C4-2B (cell line): ENCODE measurements around the gene PDP2.

Source experiments
- H3K27ac ChIP-seq: fragments of 450-650 bp; 2 replicates; pipeline ENCODE4 v1.5.1; 2017
- ZFX ChIP-seq: fragments of 450-650 bp; IDR thresholded peaks from 2 replicates; pipeline ENCODE4 v1.6.1; 2017
- TF ChIP-seq, protein P1 (sequence below): fragments of 450-650 bp; conservative IDR thresholded peaks from 2 replicates; pipeline ENCODE4 v1.5.1; 2017; ENCODE audit warnings: mild to moderate bottlenecking

The PDP2 gene

DNA sequence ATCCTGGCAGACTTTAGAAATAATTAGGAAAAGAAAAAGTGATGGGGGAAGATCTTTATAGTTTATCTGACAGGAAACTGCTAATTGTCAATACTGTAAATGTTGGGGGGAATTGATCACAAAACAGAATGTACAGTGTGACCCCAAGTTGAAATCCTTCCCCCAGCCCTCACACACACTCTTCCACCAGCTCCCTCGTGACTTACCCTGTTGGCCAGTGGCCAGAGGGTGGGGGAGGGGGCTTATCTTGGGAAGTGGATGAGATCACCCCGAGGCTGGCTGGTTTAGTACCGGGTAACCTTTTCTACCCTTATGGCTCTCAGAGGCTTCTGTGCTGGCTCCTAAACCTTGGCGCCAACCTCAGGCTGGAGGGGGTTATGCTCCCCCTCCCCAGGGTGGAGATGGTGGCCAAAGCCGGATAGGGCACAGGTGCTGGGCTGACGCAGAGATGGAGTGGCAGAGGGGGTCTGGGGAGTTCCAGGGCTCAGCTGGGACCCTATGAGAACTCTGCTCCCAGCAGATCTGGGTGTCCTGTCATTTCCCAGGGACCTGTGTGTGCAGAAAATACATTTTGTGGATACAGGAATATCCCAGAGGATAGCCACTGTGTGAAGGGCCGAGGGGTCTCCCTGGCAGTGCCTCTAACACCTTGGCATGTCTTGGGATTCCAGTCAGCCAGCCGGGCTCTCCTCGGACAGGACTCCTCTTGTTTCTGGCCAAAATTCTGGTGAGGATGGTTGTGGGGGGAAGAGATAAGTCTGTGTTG, 19.8 kb downstream of the PDP2 start:
- TF ChIP-seq, protein P1, sequence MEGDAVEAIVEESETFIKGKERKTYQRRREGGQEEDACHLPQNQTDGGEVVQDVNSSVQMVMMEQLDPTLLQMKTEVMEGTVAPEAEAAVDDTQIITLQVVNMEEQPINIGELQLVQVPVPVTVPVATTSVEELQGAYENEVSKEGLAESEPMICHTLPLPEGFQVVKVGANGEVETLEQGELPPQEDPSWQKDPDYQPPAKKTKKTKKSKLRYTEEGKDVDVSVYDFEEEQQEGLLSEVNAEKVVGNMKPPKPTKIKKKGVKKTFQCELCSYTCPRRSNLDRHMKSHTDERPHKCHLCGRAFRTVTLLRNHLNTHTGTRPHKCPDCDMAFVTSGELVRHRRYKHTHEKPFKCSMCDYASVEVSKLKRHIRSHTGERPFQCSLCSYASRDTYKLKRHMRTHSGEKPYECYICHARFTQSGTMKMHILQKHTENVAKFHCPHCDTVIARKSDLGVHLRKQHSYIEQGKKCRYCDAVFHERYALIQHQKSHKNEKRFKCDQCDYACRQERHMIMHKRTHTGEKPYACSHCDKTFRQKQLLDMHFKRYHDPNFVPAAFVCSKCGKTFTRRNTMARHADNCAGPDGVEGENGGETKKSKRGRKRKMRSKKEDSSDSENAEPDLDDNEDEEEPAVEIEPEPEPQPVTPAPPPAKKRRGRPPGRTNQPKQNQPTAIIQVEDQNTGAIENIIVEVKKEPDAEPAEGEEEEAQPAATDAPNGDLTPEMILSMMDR = no peak
- TF ChIP-seq ZFX = no peak
- no peak overlapping the region for H3K27ac ChIP-seq

GRCh38 chr16:66900721-66901441, 20.6 kb downstream of the PDP2 start:
- no peak overlapping the region for H3K27ac ChIP-seq

DNA sequence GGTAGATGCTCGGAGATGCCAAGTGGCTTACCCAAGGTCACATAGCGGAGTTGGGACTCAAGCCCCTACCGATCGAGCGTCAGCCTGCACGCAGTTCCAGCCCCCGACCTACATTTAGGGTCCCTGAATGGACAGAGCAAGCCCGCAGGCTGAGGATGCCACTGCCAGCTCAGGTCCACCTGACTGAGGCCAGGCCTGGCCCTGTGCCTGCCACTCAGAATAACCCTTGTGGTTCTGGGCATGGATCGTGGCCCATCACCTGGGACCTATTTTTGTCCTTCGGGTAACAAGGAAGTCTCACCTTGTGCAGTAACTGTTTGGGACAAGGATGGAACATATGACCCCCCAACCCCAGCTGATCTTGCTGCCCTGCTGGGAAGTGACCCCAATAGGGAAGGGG, 21.3 kb downstream of the PDP2 start:
- TF ChIP-seq, protein P1 = no peak
- no peak for TF ChIP-seq ZFX
- no peak overlapping the region for H3K27ac ChIP-seq

More at GRCh38 chr16:66900721-66901441, 20.6 kb downstream of the PDP2 start:
- TF ChIP-seq, protein P1 = no peak
- TF ChIP-seq ZFX = no peak

GRCh38 chr16:66902648-66903543, 22.6 kb downstream of the PDP2 start:
- H3K27ac ChIP-seq = no peak overlapping the region

DNA sequence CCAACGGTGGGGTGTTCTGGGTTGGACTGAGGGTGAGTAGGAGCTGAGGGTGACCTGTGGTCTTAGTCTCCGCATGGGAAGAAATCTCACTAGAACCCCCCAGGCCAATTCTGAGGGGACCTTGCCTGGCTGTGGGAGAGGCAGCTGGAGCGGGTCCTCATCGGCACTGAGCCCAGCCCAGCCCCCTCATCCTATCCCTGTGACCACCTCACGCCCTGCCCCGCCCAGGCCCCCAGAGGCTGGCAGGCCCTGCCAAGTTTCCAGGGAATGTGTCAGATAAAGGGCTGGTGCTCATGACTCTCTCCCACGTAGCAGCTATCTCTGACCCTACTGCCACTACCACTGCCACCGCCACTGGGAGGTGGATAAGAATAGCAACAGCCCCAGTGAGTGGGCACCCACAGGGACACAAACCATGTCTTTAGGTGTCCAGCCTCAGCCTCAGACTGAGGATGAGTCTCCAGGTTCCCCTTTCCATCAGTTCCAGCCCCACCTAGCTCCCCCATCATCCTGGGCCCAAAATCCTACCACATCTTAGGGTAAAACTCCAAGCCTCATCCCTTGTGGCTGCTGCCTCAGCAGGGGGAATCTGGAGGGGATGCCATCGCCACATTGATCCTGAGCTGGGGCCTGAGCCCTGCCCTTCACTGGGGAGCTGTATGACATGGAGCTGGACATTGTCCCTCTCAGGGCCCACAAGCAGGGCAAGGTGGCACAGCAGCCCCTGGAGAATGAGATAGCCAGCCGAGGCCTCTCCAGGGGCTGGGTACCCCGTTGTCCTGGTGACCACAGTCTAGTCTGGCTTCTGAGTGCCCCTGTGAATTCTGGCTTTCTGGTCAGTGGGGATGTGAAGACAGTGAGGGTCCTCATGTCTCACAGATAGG, 23.5 kb downstream of the PDP2 start:
- TF ChIP-seq ZFX = no peak
- TF ChIP-seq, protein P1 = no peak
- H3K27ac ChIP-seq = no peak overlapping the region

More at GRCh38 chr16:66902648-66903543, 22.6 kb downstream of the PDP2 start:
- TF ChIP-seq ZFX = no peak
- TF ChIP-seq, protein P1 = no peak

DNA sequence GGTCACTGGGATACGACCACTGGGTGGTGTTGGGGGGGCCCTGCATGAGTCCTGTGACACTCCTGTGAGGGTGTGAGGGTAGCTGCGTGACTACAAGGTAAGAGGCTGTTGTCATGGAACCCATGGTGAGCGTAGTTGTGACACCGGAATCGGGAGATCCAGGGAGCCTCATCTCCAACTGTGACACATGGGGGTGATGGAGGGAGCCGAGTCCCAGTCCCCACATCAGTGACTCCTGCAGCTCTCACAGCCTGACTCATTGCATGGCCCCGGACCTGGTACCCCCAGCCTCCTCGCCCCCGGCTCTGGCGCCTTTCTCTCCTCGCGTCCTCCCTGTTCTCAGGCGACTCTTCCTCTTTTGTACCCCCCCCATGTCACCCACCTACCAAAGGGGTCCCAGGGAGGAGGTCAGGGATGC, 24.1 kb downstream of the PDP2 start:
- no peak overlapping the region for H3K27ac ChIP-seq
- TF ChIP-seq, protein P1 = no peak
- TF ChIP-seq ZFX = no peak
